ENCODE measurements around the gene CYFIP2.

Gene CYFIP2

GRCh38 chr5:157378509-157378908 is 112.6 kb downstream of the CYFIP2 start (continued):
- TF ChIP-seq BACH2 (CRISPR knock-in tag; IDR thresholded peaks at IDR 0.05; ENCODE audit: borderline replicate concordance) (no peak), CSRNP3 (CRISPR knock-in tag; IDR thresholded peaks at IDR 0.05) (no peak), SNAI2 (CRISPR knock-in tag; IDR thresholded peaks at IDR 0.05) (no peak)

GRCh38 chr5:157379983-157380382 is 114.1 kb downstream of the CYFIP2 start:
- ATAC-seq: no peak
- no peak for TF ChIP-seq ZNF8 (CRISPR knock-in tag; IDR thresholded peaks at IDR 0.05)
- no peak for TF ChIP-seq ZFP30 (CRISPR knock-in tag; IDR thresholded peaks at IDR 0.05)

GRCh38 chr5:157381746-157382145 is 115.8 kb downstream of the CYFIP2 start:
- no peak for ATAC-seq
- TF ChIP-seq SNAI2 (CRISPR knock-in tag; IDR thresholded peaks at IDR 0.05) (no peak), CSRNP3 (CRISPR knock-in tag; IDR thresholded peaks at IDR 0.05) (no peak), ZFP30 (CRISPR knock-in tag; IDR thresholded peaks at IDR 0.05) (no peak), TCF4 (CRISPR knock-in tag; IDR thresholded peaks at IDR 0.05; ENCODE audit: borderline replicate concordance) (no peak), ARNTL (CRISPR knock-in tag; IDR thresholded peaks at IDR 0.05; ENCODE audit: borderline replicate concordance, low read depth) (no peak), OSR1 (CRISPR knock-in tag; IDR thresholded peaks at IDR 0.05) (no peak), ZFP3 (CRISPR knock-in tag; IDR thresholded peaks at IDR 0.05) (no peak), ZNF565 (CRISPR knock-in tag; conservative IDR thresholded peaks at IDR 0.05; ENCODE audit: low read depth) (no peak), BACH2 (CRISPR knock-in tag; IDR thresholded peaks at IDR 0.05; ENCODE audit: borderline replicate concordance) (no peak), TOX (CRISPR knock-in tag; IDR thresholded peaks at IDR 0.05; ENCODE audit: borderline replicate concordance) (no peak), TSHZ2 (CRISPR knock-in tag; IDR thresholded peaks at IDR 0.05) (no peak), ISL1 (CRISPR knock-in tag; IDR thresholded peaks at IDR 0.05) (no peak), CSDC2 (CRISPR knock-in tag; IDR thresholded peaks at IDR 0.05) (no peak), GLIS3 (CRISPR knock-in tag; IDR thresholded peaks at IDR 0.05) (no peak), ZNF8 (CRISPR knock-in tag; IDR thresholded peaks at IDR 0.05) (no peak)

GRCh38 chr5:157382996-157383800 is 117.3 kb downstream of the CYFIP2 start:
- no peak for ATAC-seq
- no peak for TF ChIP-seq BACH2 (CRISPR knock-in tag; IDR thresholded peaks at IDR 0.05; ENCODE audit: borderline replicate concordance)
- no peak for TF ChIP-seq ISL1 (CRISPR knock-in tag; IDR thresholded peaks at IDR 0.05)
- no peak for TF ChIP-seq GLIS3 (CRISPR knock-in tag; IDR thresholded peaks at IDR 0.05)
- TF ChIP-seq ARNTL (CRISPR knock-in tag; IDR thresholded peaks at IDR 0.05; ENCODE audit: borderline replicate concordance, low read depth): no peak
- no peak for TF ChIP-seq SNAI2 (CRISPR knock-in tag; IDR thresholded peaks at IDR 0.05)
- no peak for TF ChIP-seq CSRNP3 (CRISPR knock-in tag; IDR thresholded peaks at IDR 0.05)
- no peak for TF ChIP-seq ZC3H10 (CRISPR knock-in tag; IDR thresholded peaks at IDR 0.05)

- peak; percentile 85 for ATAC-seq
- no peak for TF ChIP-seq ZNF8 (CRISPR knock-in tag; IDR thresholded peaks at IDR 0.05)
- peak; percentile 89 for TF ChIP-seq TSHZ2 (CRISPR knock-in tag; IDR thresholded peaks at IDR 0.05)
- no peak for TF ChIP-seq PATZ1 (CRISPR knock-in tag; IDR thresholded peaks at IDR 0.05; ENCODE audit: borderline replicate concordance)
- no peak for TF ChIP-seq GLIS3 (CRISPR knock-in tag; IDR thresholded peaks at IDR 0.05)
- TF ChIP-seq ZFP3 (CRISPR knock-in tag; IDR thresholded peaks at IDR 0.05): no peak
- no peak for TF ChIP-seq ARNTL (CRISPR knock-in tag; IDR thresholded peaks at IDR 0.05; ENCODE audit: borderline replicate concordance, low read depth)
- TF ChIP-seq ESRRG (CRISPR knock-in tag; IDR thresholded peaks at IDR 0.05): no peak
- TF ChIP-seq CSDC2 (CRISPR knock-in tag; IDR thresholded peaks at IDR 0.05): no peak
- no peak for TF ChIP-seq BACH2 (CRISPR knock-in tag; IDR thresholded peaks at IDR 0.05; ENCODE audit: borderline replicate concordance)
- TF ChIP-seq TCF4 (CRISPR knock-in tag; IDR thresholded peaks at IDR 0.05; ENCODE audit: borderline replicate concordance): peak; percentile 93
Observed at GRCh38 chr5:157384971-157385709, 119.2 kb downstream of the CYFIP2 start.

Measured in SK-N-SH treated with all-trans-retinoic acid at 6 μM for 48 hours (cell line).